NCI-H2081 treated with DMSO at 0.1 percent for 48 hours (cell line): ENCODE measurements around the gene PSMF1.
"Not testable (repeated sequence)": the region's sequence is repeated elsewhere in the genome, so short reads cannot be mapped to it uniquely, and the experiment has no call there.

ENCODE experiments used
- DNase-seq: peaks from one replicate; lab custom pipeline; 2025; lab: John Stamatoyannopoulos, UW

PSMF1 gene

GRCh38 chr20:1122388-1123315 lies 4.2 kb downstream of the PSMF1 start:
- no peak for DNase-seq

GRCh38 chr20:1123666-1124065 lies 5.3 kb downstream of the PSMF1 start:
- no peak for DNase-seq

GRCh38 chr20:1124421-1124820 lies 6.0 kb downstream of the PSMF1 start:
- DNase-seq: no peak

GRCh38 chr20:1125277-1125676 lies 6.9 kb downstream of the PSMF1 start:
- DNase-seq: no peak

- no peak for DNase-seq
These were observed 9.4 kb downstream of the PSMF1 start for GRCh38 chr20:1127840-1128239.

- DNase-seq: no peak
These were observed 11.8 kb downstream of the PSMF1 start for GRCh38 chr20:1130058-1130694.

- DNase-seq: no peak
These were observed 12.4 kb downstream of the PSMF1 start for GRCh38 chr20:1130847-1131246.

- no peak for DNase-seq
These were observed 13.0 kb downstream of the PSMF1 start for GRCh38 chr20:1131354-1131753.

GRCh38 chr20:1134355-1134754 lies 16.0 kb downstream of the PSMF1 start:
- no peak for DNase-seq

GRCh38 chr20:1134836-1135235 lies 16.4 kb downstream of the PSMF1 start:
- DNase-seq: no peak

- DNase-seq: no peak
These were observed 18.8 kb downstream of the PSMF1 start for GRCh38 chr20:1137236-1137635.

GRCh38 chr20:1144401-1145172 lies 26.2 kb downstream of the PSMF1 start:
- DNase-seq: no peak

GRCh38 chr20:1146957-1147356 lies 28.6 kb downstream of the PSMF1 start:
- DNase-seq: no peak

GRCh38 chr20:1149812-1150211 lies 31.4 kb downstream of the PSMF1 start:
- not testable (repeated sequence) for DNase-seq

- DNase-seq: no peak
These were observed 31.8 kb downstream of the PSMF1 start for GRCh38 chr20:1150218-1150617.

- no peak for DNase-seq
These were observed 32.6 kb downstream of the PSMF1 start for GRCh38 chr20:1150968-1151367.

GRCh38 chr20:1154226-1154625 lies 35.8 kb downstream of the PSMF1 start:
- no peak for DNase-seq

- no peak for DNase-seq
These were observed 36.3 kb downstream of the PSMF1 start for GRCh38 chr20:1154691-1155090.

GRCh38 chr20:1155342-1155741 lies 36.9 kb downstream of the PSMF1 start:
- DNase-seq: no peak

- DNase-seq: no peak
These were observed 42.1 kb downstream of the PSMF1 start for GRCh38 chr20:1160496-1160895.

GRCh38 chr20:1160991-1161390 lies 42.6 kb downstream of the PSMF1 start:
- no peak for DNase-seq

GRCh38 chr20:1163105-1163504 lies 44.7 kb downstream of the PSMF1 start:
- DNase-seq: no peak

GRCh38 chr20:1163653-1164052 lies 45.3 kb downstream of the PSMF1 start:
- DNase-seq: no peak
